Skeletal muscle cell (primary cell): ENCODE measurements around the gene EZH1.

ENCODE experiments used
- DNase-seq: peaks from one replicate; pipeline ENCODE4 v3.0.0-alpha.2; 2010; ENCODE audit warnings: low read depth
- H3K4me3 ChIP-seq: 2 replicates; pipeline ENCODE4 v1.5.1; 2011; ENCODE audit warnings: low read depth, mild to moderate bottlenecking, control low read depth, low read length, moderate library complexity

The EZH1 gene

DNA sequence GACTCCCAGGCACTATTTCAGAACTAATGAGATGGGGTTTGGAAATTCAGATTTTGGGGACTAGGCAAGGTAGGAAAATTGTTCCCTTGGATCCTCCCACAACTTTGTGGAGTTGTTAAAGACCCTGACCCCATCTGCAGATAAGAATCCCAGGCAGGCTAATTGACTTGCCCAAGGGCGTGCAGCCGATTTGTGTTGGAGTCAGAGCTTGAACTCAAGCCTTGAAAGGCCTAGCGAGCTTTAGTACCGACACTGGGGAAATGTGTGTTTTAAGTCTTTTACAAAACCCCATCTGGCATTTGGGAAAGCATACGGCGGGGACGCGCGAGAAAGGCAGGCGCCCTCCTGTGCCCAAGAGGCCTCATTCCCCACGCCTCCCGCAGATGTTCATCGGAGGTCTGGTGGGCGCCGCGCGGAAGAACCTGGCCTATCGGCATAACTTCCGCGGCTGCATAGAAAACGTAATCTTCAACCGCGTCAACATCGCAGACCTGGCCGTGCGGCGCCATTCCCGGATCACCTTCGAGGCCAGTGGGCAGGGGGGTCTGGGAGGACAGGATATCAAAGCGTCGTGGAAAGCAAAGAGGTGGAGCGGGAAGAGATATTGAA lies 58.2 kb downstream of the EZH1 start:
- DNase-seq: no peak
- no peak overlapping the region for H3K4me3 ChIP-seq

DNA sequence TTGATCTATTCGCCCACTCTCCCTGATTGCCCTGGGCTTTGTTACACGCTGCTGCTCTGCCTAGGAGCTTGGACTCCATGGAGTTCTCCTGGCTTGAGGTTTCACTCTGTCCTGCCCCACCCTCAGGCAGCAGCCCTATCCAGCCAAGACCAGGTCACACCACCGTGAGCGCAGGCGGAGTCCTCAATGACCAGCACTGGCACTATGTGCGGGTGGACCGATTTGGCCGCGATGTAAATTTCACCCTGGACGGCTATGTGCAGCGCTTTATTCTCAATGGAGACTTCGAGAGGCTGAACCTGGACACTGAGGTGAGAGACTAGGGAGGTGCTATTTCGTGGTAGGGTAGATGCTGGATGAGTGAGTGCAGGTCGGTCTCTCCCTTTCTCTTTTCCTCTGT lies 59.0 kb downstream of the EZH1 start:
- no peak overlapping the region for H3K4me3 ChIP-seq
- DNase-seq: no peak

DNA sequence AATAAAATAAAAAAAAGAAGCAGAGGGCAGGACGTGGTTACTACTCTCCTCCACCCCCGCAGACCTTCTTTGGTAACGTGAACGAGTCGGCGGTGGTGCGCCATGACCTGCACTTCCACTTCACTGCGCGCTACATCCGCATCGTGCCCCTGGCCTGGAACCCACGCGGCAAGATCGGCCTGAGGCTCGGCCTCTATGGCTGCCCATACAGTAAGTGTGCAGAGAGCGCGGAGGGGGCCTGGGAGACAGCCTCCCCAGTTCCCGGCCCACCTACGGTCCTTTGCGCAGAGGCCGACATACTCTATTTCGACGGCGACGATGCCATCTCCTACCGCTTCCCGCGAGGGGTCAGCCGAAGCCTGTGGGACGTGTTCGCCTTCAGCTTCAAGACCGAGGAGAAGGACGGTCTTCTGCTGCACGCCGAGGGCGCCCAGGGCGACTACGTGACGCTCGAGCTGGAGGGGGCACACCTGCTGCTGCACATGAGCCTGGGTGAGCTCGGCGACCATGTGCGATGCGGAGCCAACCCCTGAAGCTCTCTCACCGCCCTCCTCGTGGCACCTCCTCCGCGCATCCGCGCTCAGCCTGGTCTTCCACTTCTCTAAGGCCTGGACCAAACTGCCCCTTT lies 59.8 kb downstream of the EZH1 start:
- no peak for DNase-seq
- no peak overlapping the region for H3K4me3 ChIP-seq

DNA sequence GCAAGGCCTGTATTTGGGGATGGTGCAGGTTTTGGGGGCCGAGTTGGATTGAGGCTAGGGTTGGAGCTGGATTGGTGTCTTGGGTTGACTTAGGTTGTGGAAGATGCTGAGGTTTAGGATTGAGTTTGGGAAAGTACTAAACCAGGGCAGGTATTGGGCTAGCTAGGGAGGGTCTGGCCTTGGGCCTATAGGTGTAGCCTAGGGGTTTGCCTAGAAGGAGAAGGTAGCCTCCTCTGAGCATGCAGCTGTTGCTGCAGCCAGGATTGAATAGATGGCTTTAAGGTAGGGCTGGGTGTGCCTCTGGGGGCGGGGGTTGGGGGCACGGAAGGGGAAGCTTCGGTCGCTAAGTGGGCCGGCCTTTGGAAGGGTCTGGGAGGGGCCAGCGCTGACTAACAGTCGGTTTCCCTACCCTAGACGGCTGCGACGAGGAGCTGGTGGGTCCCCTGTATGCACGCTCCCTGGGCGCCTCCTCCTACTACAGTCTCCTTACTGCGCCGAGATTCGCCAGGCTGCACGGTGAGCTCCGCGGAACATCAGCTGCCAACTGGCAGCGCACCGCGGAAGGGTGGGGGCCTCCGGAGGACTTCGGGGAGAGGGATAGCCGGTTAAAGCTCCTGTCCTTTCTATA lies 61.3 kb downstream of the EZH1 start:
- DNase-seq: no peak
- H3K4me3 ChIP-seq: peak overlapping the region; percentile 68

DNA sequence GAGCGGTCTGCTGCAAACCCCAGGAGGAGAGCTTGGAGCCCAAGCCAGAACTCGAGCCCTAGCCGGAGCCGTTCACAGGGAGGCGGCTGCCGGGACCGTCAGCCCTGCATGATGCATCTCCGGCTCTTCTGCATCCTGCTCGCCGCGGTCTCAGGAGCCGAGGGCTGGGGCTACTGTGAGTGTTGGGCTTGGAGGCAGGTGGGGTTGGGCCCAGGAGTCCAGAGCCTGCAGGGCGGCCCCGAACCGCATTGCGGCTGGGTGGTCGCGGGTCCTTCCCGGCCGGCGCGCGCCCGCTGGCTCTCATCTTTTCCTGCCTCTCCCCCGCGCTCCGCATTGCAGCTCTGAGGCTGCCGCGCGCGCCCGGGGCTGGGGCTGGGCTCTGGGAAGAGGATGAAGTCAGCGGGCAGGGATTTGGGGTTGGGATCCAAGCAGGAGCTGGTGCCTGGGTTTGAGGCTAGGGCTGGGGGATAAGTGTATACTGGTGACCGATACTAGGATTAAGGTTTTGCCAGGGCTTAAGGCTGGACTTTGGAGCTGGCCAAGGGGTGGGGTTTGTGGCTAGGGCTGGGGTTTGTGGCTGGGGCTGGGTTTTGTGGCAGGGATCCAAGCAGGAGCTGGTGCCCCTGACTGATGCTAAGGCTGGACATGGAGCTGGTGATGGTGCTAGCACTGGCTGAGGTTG lies 62.0 kb downstream of the EZH1 start:
- DNase-seq: no peak
- H3K4me3 ChIP-seq: peak overlapping the region; percentile 68

DNA sequence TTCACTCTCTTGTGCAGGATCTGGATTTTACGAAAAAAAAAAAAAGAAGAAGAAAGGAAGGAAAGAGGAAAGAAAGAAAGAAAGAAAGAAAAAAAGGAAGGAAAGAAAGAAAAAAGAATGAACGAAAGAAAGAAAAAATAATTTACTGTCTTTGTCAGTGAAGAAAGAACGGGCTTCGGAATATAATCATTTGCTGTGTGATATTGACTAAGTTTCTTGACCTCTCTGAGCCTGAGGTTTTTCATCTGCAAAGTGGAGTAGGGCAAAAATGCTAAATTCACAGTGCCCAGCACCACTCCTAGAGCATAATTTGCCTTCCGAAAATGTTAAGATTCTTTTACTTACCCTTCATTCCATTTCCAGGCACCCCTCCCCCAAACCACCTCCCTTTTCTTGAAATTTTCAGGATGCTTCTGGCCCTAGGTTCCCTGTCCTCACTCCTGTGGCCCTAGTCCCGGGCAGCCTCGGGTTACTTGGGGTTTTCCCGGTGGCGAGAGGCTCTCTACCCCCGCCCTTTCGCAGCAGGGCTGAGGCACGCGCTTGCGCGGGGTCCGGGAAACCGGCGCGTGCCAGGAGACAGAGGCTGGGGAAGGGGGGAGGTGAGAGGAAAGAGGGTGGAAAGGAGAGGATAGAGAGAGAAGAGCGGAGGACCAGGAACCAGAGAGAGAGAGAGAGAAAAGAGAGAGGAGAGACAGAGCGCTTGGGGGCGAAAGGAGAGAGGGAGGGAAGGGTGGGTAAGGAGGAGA lies 62.7 kb downstream of the EZH1 start, which contains the start of gene CNTNAP1:
Gene CNTNAP1, plus strand, starts transcription at position 556 of the 746 bp plus-strand sequence. CDS start 299 bp downstream, outside the sequence.
- no peak for DNase-seq
- peak within 1 kb of the TSS; percentile 68 for H3K4me3 ChIP-seq

DNA sequence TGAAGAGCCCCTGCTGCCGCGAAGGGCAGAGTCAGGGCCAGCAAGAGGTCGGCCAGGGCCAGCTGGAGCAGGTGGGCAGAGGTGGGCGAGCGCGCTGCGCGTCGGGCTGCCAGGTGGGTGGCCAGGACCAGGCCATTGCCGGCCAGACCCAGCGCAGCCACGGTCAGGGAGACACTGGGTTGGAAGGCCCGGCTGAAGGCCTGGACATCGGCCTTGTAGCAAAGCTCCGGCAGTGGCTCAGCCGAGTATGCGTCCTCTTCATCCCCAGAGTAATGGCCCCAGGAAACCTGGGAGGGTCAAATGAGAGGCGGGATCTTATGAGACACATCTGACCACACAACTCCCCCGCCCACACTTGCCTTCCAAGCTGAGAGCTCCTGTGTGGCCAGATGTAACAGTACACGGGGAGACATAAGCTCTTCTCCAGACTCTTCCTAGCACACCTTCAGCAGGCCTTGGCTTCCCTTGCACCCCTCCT lies 64.5 kb downstream of the EZH1 start:
- no peak for DNase-seq
- peak overlapping the region; percentile 29 for H3K4me3 ChIP-seq

DNA sequence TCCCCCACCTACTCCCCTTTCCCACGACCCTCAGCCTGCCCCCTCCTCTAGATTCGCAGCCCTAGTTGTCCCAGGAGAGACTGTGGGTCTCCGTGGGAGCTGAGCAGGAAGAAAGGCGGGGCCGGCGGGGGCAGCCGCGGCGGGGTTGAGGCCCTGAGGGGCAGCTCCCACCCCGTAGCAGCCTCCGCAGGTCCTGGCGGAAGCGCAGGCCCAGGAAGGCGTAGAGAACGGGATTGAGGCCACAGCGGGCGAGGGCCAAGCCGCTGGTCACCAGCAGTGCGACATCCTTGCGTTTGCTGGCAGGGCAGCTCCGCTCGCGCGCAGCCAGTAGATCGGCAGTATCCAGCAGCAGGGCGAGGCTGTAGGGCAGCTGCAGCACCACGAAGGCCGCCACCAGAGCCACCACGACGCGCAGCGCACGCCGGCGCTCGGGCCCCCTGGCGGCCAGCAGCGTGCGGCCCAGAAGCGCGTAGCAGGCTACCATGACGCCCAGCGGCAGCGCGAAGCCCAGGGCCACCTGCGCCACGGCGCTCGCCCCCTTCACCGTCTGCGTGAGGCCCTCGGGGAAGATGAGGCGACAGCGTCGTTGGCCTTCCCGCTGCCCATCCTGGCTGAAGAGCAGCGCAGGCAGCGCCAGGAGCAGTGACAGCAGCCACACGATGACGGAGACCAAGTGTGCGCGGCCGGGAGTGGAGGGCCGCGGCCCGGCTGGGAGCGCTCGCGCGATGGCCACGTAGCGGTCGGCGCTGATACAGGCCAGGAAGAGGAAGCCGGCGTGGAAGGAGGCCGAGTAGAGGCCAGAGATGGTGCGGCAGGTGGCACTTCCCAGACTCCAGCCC lies 65.1 kb downstream of the EZH1 start:
- peak overlapping the region; percentile 29 for H3K4me3 ChIP-seq
- DNase-seq: no peak

DNA sequence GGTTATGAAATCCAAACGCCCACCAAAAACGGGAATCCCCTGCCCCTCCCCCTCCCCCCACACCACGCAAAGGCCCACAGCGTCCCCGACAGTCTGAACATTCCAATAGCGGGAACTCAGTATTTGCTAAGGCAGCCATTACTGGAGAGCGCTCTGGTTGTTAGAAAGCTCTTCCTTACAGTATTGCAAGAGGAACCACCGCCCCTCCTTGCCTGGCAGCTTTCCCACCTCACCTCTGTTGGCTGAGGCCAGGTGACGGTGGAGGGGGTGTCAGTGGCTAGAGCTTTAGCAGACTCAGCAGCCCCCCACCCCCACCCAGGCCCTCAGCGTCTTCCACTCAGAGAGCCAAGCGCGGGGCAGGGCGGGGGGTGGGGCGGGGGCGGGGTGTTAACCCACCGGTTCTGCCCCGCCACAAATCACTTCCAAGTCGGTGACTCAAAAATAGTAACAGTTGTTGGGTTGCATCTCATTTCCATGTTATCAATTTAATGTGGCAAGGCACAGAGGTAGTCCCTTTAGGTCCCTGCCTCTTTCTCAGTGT lies 65.8 kb downstream of the EZH1 start:
- no peak for DNase-seq
- H3K4me3 ChIP-seq: peak overlapping the region; percentile 57

DNA sequence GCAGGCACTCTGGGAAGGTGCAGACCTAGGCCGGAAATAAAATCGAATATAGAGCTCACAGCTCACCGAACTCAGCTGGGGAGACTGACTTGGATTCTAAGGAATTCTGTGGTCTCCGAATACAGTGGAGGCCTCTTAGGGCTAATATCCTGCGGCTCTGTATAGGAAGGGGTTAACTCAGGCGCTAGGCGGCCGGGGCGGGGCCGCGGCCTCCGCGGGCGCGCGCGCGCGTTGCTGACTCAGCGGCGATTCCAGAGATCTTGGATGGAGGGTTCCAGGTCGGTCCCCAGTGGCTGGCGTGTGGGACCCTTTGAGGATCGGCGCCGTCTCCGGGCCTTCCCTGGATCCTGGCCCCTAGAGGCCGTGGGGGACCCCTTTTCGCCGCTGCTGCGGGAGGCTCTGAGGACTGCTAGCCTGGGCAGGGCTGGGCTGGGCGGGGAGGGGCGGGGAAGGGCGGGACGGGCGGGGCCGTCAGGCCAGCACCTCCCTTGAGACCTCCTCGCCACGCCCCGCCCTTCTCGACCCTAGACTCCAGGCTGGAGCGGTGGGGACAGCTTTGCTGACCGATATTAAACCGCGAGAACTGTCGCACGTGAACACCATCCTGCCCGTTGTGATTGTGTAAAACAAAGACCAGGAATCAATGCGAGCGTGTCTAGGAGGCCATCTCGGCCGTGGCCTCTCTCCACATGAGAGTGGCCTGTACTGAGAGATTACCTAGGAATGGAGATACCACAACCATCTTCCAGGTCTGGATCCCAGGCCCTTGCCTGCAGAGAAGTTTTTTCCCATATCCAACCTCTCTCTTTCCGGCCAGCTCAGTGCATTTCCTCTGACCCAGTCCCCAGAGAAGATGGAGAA lies 66.7 kb downstream of the EZH1 start:
- peak overlapping the region; percentile 57 for H3K4me3 ChIP-seq
- no peak for DNase-seq

DNA sequence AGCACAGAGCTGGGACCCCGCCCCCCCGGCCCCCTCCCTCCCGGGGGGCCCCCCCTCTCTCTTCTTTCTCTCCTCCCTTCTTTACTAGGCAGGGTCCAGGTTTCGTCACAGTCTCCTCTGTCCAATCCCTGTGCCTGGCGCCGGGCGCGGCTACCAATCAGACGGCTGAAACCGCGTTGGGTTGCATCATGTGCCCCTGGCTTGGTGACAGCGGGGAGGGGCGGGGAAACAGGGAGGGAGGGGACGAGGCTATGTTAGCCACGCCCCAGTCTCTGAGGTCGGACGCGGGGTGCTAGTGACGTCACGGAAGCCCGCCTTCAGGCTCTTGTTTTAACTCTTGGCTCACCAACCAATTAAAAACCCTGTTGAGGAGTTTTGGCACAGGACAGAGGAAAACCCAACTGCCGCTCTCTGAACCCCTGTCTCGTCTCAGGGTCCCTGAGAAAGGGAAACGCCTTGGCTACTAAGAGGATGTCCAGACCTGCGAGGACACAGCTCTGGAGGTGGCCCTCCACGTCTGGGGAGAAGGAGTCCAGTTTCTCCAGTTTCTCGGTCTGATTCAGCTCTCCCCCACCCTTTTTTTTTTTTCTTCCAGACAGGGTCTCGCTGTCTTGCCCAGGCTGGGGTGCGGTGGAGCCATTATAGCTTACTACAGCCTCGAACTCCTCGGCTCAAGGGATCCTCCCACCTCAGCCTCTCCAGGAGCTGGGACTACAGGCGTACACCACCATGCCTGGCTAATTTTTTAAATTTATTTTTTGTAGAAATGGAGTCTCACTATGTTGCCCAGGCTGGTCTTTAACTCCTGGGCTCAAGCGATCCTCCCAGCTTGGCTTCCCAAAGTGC lies 67.6 kb downstream of the EZH1 start:
- peak; percentile 99 for DNase-seq

DNA sequence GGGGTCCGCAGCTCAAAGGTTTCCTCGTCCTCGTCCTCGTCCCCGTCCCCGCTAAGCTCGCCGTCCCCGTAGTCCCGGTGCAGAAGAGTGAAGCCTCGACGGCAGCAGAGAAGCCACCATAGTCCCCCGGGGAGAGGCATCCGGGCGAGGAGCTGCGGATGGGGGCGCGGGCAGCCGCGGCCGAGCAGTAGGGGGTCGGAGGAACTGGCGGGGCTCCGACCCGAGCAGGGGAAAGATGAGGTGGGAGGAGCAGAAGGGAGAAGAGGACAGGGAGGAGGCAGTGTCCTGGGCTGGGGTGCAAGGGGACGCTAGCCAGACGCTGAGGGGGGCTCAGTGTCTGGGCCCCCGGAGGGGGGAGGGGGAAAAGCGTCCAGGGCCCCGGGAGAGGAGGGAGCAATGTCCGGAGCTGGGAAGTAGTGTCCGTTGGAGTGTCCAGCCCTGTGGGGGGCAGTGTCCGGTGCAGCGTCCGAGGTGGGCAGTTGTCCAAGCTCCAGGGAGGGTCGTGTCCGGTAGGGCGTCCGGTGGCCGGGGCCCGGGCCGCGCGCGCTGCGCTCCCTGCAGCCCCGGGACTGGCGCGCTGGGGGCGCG lies 68.3 kb downstream of the EZH1 start, which contains the start of gene PLEKHH3:
Gene PLEKHH3, minus strand, starts transcription at position 571 of the 588 bp plus-strand sequence. Its CDS starts 431 bp downstream, at position 140.
- DNase-seq: no peak
- peak within 1 kb of the TSS; percentile 89 for H3K4me3 ChIP-seq

More for the DNA sequence above, 67.6 kb downstream of the EZH1 start:
- H3K4me3 ChIP-seq: peak overlapping the region; percentile 89

DNA sequence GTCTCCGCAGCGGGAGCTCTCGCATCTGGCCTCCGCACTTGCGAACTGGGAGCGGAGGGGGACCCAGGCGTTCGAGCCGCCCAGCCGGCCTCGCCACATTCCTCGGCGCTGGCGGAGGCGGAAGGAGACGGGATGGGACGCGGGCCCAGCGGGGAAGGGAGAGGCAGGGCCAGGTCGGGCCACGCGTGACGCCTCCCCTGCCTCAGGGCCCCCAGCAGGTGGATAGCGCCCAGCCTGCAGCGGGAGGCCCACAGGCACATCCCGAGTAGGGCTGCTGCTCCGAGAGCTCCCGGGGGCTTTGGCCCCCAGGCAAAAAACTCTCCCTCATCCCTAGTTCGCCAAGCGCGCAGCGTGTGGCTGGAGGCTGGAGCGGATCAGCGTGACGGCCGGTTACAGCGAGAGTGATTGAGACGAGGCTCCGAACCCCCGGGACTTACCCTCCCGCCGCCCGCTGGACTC lies 68.8 kb downstream of the EZH1 start:
- peak overlapping the region; percentile 89 for H3K4me3 ChIP-seq
- DNase-seq: no peak

DNA sequence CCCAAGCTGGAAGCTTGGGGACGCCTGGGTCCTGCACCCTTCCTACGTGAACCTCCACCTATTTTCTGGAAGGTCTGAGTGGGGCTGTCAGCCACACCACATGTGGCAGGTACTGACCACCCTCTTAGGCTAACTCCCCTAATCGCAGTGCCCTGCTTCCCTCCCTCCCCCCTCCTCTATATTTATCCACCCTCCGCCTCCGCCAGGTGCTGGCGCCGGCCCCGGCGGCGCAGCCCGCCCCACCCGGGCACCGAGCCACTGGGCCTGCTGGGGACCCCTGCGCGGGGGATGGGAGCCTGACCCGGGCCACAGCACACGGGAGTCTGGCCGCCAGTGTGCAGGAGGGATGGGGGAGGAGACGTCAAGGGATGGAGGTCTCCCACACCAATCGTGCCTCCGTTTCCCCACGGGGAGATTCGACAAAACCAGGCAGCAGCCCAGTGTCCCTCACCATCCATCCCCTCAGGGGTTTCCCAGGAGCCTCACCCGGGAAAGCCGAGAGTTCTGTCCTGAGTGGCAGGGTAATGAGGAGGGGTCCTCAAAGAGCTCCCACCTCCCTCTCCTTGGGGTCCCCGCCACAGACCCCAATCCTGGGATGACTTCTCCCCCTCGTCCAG lies 69.4 kb downstream of the EZH1 start:
- H3K4me3 ChIP-seq: peak overlapping the region; percentile 89
- DNase-seq: no peak

DNA sequence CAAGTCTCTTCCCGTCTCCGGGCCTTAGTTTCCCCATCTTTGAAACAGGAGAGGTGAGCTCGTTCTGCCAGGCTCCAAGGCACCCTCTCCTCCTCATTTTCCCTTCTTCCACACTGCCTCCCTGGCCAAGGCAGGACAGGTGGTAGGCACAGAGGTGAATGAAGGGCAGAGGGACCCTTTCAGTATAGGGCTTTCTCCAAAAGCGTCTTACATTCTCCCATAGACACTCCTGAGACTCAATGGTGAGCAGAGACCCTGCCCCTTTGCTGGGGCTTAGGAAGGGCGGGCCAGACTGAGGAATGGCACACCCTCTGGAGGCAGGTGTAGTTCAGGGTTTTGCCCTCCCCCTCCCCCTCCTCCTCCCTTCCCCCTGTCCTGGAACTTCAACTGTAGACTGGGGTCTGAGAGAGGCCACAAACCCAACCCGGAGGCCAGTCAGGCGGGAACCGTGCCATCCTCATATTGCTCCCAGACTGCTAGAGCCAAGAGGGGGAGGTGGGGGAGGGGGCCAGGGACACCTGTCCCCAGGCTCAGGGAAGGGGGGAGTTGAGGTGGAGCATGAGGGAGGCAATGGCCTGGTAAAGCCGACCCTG lies 70.0 kb downstream of the EZH1 start:
- DNase-seq: no peak
- H3K4me3 ChIP-seq: peak overlapping the region; percentile 89
